Measurements from ENCODE around the gene KCNAB2.

The KCNAB2 gene

DNA sequence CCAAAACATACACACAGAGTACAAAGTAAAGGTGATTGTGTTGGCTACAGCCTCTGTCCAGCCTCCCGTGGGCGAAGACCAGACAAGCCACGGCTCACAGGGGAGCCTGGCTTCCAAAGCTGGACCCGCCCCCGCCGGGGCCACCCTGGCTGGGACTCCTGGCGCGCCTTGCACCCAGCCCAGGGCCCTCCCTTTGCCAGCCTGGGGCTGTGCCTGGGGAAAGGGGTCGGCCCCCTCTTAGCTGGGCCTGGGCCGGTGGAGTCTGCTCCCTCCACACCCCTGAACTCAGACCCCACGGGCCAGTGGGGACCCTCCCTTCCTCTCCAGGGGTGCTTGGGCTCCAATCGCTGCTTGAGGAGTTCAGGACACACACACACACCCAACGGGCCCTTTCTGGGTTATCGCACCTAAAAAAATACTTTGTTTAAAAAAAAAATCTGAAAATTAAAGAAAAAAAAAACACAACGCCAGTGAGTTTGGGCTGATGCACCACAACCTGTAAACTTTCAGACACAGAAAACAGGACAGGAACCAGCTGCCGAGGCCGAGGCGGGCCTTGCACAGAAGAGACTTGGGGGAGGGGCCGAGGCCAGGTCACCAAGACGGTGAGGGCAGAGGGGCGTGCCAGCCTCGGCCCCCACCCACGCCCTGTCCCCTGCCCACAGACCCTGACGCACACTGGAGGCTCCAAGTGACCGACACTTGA, 56.3 kb downstream of the KCNAB2 start:
- peaks cover 2% of the 10 kb centered on the region; the same call in 1 of the 2 replicates for H3K36me3 ChIP-seq (ENCODE audit: control insufficient read depth, insufficient read depth, low read length)
- H3K4me3 ChIP-seq (replicated peaks; ENCODE audit: low read depth, low read length) = no peak overlapping the region
- H3K27me3 ChIP-seq (replicated peaks; ENCODE audit: control insufficient read depth, insufficient read depth, low read length) = no peaks in the 10 kb centered on the region; the same call in 1 of the 2 replicates
- TF ChIP-seq, protein P1, sequence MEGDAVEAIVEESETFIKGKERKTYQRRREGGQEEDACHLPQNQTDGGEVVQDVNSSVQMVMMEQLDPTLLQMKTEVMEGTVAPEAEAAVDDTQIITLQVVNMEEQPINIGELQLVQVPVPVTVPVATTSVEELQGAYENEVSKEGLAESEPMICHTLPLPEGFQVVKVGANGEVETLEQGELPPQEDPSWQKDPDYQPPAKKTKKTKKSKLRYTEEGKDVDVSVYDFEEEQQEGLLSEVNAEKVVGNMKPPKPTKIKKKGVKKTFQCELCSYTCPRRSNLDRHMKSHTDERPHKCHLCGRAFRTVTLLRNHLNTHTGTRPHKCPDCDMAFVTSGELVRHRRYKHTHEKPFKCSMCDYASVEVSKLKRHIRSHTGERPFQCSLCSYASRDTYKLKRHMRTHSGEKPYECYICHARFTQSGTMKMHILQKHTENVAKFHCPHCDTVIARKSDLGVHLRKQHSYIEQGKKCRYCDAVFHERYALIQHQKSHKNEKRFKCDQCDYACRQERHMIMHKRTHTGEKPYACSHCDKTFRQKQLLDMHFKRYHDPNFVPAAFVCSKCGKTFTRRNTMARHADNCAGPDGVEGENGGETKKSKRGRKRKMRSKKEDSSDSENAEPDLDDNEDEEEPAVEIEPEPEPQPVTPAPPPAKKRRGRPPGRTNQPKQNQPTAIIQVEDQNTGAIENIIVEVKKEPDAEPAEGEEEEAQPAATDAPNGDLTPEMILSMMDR (IDR thresholded peaks at IDR 0.05; ENCODE audit: insufficient read depth, low read length, poor library complexity, severe bottlenecking) = no peak
- DNase-seq (ENCODE audit: extremely low read depth, insufficient read length) = no peak

DNA sequence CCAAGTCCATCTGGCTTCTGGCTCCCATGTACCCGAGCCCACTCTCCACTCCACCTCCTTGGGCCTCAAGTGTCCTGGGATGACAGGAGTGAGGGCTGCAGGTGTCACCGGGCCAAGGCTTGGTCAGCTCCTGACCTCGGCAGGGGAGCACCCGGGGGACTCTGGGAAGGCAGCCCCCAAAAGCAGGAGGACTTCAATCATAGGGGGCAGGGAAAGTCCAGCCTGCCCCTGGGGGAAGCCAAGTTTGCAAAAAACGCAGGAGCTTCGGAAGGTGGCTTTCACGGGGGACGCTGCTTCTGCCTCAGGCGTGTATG, 56.8 kb downstream of the KCNAB2 start:
- Histone ChIP-seq H3K27me3 (replicated peaks; ENCODE audit: control insufficient read depth, insufficient read depth, low read length) (no peaks in the 10 kb centered on the region; the same call in 1 of the 2 replicates), H3K36me3 (ENCODE audit: control insufficient read depth, insufficient read depth, low read length) (no peaks in the 10 kb centered on the region; the same call in 1 of the 2 replicates), H3K4me3 (replicated peaks; ENCODE audit: low read depth, low read length) (no peak overlapping the region)
- TF ChIP-seq, protein P1 (IDR thresholded peaks at IDR 0.05; ENCODE audit: insufficient read depth, low read length, poor library complexity, severe bottlenecking) = no peak
- DNase-seq (ENCODE audit: extremely low read depth, insufficient read length) = no peak

DNA sequence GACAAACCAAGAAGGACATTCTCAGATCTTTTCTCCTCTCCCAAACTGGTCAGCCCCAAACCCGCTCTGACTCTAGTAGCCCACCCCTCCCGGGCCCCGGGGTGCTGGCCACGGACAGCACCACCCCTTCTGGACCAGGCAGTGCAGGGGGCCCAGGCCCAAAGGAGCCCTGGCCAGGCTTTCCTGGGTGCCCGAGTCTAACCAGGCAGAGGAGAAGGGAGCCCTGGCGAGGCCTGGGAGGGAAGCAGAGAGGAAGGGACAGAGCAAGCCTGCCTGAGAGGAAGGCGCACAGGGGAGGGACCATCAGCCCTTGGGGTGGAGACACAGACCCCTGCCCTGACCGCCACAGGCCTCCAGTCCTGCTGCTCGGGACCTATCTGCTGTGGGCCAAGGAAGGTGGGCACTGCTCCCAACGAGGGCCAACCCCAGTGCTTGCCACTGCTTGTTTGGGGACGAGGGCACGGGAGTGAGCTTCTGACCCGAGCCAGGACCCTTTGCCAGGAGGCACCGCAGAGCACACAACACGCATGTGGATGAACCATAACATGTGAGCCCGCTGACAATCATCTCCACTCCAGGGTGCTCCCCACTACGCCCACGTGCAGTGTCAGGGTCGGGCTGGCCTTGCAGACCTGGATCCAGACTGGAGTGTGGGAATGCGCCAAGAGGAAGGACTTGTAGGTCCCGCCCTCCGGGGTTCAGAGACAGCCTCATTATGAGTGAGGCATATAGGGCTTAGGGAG, 57.6 kb downstream of the KCNAB2 start:
- Histone ChIP-seq H3K4me3 (replicated peaks; ENCODE audit: low read depth, low read length) (no peak overlapping the region), H3K27me3 (replicated peaks; ENCODE audit: control insufficient read depth, insufficient read depth, low read length) (no peaks in the 10 kb centered on the region; the same call in 1 of the 2 replicates), H3K36me3 (ENCODE audit: control insufficient read depth, insufficient read depth, low read length) (no peaks in the 10 kb centered on the region; the same call in 1 of the 2 replicates)
- TF ChIP-seq, protein P1 (IDR thresholded peaks at IDR 0.05; ENCODE audit: insufficient read depth, low read length, poor library complexity, severe bottlenecking) = no peak
- no peak for DNase-seq (ENCODE audit: extremely low read depth, insufficient read length)

DNA sequence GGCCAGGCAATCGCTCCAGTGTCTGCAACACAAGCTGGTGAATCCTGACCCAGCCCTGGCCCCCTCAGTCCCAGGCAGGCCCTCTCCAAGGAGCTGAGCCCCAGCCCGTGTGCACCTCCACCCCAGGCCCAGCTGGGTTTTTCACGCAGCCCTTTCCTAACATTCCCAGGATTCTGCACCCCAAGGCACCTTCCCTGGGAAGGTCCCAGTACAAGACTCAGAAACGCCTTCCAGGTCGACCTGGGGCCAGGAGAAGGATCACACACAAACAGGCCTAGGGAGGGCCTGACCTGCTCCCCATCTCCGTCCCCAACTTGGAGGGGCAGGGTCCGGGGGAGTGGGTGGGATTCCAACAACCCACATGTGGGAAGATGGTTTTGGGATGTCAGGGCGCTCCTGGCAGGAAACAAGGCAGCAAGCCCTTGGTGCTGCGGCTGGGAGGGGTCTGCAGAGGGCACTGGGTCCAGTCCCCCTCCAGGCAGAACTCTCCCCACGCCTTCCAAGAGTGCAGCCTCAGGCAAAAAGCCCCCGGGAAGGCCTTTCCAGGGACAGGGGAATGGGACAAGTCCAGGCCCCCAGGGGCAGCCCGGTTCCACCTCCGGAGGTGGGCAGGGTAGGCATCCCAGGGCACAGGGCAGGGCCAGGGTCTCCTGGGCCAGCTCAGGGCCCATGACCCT, 58.3 kb downstream of the KCNAB2 start:
- TF ChIP-seq, protein P1 (IDR thresholded peaks at IDR 0.05; ENCODE audit: insufficient read depth, low read length, poor library complexity, severe bottlenecking) = no peak
- no peak overlapping the region for H3K4me3 ChIP-seq (replicated peaks; ENCODE audit: low read depth, low read length)
- DNase-seq (ENCODE audit: extremely low read depth, insufficient read length) = no peak
- no peaks in the 10 kb centered on the region; the same call in 1 of the 2 replicates for H3K27me3 ChIP-seq (replicated peaks; ENCODE audit: control insufficient read depth, insufficient read depth, low read length)
- no peaks in the 10 kb centered on the region for H3K36me3 ChIP-seq (ENCODE audit: control insufficient read depth, insufficient read depth, low read length)

DNA sequence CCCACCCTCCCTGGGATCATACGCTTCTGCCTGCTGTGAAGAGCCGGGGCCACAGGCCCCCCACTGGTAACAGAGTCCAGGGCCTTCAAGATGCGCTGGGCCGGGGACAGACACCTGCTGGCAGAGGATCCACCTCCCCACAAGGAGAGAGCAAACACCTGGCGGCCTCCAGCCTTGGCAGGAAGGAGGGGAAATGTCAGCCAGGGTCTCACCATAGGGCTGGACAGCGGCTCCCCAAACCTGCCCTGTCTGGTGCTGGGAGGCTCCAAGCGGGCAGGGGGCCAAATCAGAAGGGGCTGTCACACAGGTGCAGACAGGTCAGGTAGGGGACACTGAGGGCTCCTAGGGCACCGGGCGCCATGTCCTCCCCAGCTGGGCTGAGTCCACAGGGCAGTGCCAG, 58.9 kb downstream of the KCNAB2 start:
- DNase-seq (ENCODE audit: extremely low read depth, insufficient read length) = no peak
- Histone ChIP-seq H3K4me3 (replicated peaks; ENCODE audit: low read depth, low read length) (no peak overlapping the region), H3K36me3 (ENCODE audit: control insufficient read depth, insufficient read depth, low read length) (no peaks in the 10 kb centered on the region), H3K27me3 (replicated peaks; ENCODE audit: control insufficient read depth, insufficient read depth, low read length) (no peaks in the 10 kb centered on the region; the same call in 1 of the 2 replicates)
- TF ChIP-seq, protein P1 (IDR thresholded peaks at IDR 0.05; ENCODE audit: insufficient read depth, low read length, poor library complexity, severe bottlenecking) = no peak
